ENCODE data around the gene YWHAG.
"Not testable (repeated sequence)": the region's sequence is repeated elsewhere in the genome, so short reads cannot be mapped to it uniquely, and the experiment has no call there.

The YWHAG gene

GRCh38 chr7:76318488-76319353 is 40.1 kb downstream of the YWHAG start:
- peak; percentile 59 for DNase-seq (ENCODE audit: low spot score)

DNA sequence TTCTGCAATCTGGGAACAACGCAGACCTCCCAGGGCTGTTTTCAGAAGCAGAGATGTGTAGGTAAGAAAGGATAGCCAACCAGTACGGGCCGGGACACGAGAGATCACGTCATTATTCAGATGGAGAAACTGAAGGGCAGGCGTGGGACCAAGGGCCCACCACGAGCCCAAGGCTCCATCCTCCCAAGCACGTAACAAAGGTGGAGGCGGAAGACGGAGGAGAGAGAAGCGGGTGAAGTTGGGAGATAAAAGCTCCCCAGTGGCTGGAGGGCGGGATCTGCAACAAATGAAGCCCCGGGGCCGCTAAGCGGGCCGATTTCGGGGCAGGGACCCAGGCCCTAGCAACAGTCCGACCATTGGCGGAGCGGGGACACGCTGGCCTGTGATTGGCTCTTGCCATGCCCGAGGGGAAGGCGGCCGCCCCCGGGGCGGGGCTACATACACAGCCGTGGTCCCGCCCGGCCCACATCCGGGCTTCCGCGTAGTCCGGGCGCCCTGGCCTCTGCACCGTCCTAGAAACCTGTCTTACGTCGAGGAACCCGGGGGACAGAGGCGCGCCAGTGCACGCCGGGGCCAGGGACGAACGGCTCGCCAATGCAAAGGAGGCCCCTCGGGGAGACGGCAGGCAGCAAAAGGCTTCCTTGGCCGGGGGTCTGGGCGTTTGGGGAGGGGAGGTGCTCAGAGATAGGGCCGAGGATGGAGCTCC is 40.9 kb downstream of the YWHAG start:
- DNase-seq (ENCODE audit: low spot score) = peak; percentile 98

DNA sequence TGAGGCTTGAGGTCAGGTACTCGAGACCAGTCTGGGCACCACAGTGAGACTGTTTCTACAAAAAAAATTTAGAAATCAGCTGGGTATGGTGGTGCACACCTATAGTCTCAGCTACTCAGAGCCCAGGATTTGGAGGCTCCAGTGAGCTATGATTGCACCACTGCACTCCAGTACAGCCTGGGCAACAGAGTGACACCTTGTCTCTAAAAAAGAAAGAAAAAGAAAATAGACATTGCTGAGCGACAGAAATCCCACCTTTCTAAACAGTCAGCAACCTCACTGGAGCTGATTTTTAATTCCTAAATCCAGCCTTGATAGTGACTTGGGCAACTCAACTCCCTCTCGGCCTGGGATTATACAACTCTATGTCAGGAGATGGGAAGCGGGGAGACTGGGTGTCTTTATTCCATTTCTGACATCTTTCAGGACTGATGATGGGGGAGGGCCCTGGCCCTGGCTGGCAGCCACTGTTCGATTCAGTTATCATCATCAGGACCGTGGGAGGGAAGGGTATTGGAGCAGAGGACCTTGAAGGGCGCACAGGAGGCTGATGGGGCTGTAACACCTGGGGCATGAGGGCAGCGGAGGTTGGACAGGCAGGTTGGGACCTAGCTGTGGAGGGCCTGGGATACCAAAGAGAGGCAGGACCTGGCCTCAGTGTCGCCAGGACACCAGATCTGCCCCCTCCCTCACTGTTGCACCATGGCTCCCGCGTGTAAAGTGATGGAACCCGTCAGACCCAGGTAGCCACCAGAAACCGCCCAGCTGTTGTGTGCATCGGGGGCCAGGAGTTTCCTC is 41.6 kb downstream of the YWHAG start:
- DNase-seq (ENCODE audit: low spot score) = no peak

GRCh38 chr7:76315364-76315763 is 43.4 kb downstream of the YWHAG start:
- no peak for DNase-seq (ENCODE audit: low spot score)

DNA sequence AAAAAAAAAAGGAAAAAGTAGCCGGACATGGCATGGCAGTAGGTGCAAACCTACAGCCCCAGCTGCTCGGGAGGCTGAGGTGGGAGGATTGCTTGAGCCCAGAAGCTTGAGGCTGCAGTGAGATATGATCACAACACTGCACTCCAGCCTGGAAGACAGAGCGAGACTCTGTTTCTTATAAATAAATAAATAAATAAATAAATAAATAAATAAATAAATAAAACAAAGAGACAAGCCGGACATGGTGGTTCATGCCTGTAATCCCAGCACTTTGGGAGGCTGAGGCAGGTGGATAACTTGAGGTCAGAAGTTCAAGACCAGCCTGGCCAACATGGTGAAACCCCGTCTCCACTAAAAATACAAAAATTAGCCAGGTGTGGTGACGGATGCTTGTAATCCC is 44.1 kb downstream of the YWHAG start:
- DNase-seq (ENCODE audit: low spot score) = not testable (repeated sequence)

DNA sequence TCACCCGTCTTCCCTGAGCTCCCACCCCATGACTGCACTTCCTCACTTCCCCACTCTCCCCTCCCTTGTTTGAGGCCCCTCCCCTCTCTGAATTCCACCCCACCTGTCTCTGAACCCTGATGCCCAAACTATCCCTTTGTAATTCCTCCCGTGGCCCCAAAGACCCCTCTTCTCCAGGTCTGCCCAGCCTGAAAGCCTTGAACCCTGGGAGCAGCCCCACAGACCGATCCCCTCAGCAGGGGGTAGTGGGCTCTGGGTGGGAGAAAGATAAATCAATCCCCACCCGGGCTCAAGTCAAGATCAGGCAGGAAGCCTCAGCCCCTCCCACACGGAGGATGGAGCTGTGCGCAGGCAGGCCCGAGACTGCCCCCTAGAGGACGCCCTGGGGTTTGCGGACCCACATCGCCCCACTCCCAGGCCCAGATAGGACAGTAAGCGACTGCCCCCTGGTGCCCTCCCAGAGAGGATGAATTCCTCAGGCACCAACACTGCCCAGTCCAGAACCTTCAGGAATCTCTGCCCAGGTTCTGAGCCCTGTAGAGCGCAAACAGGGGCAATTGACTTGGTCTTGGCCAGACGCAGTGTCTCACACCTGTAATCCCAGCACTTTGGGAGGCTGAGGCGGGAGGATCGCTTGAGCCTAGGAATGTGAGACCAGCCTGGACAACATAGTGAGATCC is 44.6 kb downstream of the YWHAG start:
- DNase-seq (ENCODE audit: low spot score) = peak; percentile 94

GRCh38 chr7:76311838-76312237 is 47.0 kb downstream of the YWHAG start:
- not testable (repeated sequence) for DNase-seq (ENCODE audit: low spot score)

GRCh38 chr7:76310102-76310957 is 48.5 kb downstream of the YWHAG start:
- no peak for DNase-seq (ENCODE audit: low spot score)

DNA sequence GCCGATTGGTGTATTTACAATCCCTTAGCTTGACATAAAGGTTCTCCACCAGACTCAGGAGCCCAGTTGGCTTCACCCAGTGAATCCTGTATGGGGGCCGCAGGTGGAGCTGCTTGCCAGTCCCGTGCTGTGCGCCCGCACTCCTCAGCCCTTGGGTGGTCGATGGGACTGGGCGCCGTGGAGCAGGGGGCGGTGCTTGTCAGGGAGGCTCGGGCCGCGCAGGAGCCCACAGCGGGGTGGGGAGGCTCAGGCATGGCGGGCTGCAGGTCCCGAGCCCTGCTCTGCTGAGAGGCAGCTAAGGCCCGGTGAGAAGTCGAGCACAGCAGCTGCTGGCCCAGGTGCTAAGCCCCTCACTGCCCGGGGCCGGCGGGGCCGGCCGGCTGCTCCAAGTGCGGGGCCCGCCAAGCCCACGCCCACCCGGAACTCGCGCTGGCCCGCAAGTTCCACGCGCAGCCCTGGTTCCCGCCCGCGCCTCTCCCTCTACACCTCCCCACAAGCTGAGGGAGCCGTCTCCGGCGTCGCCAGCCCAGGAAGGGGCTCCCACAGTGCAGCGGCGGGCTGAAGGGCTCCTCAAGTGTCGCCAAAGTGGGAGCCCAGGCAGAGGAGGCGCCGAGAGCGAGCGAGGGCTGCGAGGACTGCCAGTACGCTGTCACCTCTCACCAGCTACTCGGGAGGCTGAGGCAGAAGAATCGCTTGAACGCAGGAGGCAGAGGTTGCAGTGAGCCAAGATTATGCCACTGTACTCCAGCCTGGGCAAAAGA is 49.3 kb downstream of the YWHAG start:
- DNase-seq (ENCODE audit: low spot score) = not testable (repeated sequence)

DNA sequence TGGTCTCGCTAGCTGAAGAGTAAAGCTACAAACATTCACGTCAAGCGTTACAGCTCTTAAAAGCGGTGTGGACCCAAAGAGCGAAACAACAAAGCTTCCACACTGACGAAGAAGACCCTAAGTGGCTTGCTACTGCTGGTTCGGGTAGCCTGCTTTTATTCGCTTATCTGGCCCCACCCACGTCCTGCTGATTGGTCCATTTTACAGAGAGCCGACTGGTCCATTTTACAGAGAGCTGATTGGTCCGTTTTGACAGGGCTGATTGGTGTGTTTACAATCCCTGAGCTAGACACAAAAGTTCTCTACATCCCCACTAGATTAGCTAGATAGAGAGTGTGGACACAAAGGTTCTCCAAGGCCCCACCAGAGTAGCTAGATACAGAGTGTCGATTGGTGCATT is 49.9 kb downstream of the YWHAG start:
- not testable (repeated sequence) for DNase-seq (ENCODE audit: low spot score)

- peak; percentile 81 for DNase-seq (ENCODE audit: low spot score)
These were observed 53.9 kb downstream of the YWHAG start for GRCh38 chr7:76304888-76305375.

GRCh38 chr7:76303202-76304147 is 55.3 kb downstream of the YWHAG start:
- DNase-seq (ENCODE audit: low spot score) = no peak

DNA sequence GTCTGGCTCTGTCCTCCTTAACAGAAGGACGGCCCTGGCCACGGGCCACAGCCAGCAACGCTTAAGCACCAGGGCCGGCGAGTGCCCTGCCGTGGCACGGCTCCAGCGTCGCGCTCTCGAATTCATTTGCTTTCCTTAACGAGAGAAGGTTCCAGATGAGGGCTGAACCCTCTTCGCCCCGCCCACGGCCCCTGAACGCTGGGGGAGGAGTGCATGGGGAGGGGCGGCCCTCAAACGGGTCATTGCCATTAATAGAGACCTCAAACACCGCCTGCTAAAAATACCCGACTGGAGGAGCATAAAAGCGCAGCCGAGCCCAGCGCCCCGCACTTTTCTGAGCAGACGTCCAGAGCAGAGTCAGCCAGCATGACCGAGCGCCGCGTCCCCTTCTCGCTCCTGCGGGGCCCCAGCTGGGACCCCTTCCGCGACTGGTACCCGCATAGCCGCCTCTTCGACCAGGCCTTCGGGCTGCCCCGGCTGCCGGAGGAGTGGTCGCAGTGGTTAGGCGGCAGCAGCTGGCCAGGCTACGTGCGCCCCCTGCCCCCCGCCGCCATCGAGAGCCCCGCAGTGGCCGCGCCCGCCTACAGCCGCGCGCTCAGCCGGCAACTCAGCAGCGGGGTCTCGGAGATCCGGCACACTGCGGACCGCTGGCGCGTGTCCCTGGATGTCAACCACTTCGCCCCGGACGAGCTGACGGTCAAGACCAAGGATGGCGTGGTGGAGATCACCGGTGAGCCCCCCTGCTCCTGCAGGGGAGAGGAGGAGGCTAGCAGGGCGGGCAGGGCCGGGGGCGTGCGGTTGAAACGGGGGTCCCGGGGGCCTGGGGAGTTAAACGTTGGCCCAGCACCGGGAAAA is 56.2 kb downstream of the YWHAG start, which contains the start of gene HSPB1:
HSPB1 (plus strand) TSS at position 327 of the 855 bp plus-strand sequence; CDS start at position 367, 40 bp downstream.
- DNase-seq (ENCODE audit: low spot score) = peak; percentile 83

DNA sequence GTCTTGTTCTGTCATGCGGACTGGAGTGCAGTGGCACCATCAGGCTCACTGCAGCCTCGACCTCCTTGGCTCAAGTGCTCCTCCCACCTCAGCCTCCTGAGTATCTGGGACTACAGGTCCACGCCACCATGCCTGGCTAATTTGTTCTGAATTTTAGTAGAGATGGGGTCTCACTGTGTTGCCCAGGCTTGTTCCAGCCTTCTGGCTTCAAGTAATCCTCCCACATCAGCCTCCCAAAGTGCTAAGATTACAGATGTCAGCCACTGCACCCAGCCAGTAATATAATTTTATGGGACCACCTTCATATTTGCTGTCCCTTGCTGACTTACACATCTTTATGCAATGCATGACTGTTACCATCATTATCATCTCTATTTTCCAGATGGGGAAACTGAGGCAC is 57.8 kb downstream of the YWHAG start:
- DNase-seq (ENCODE audit: low spot score) = no peak

DNA sequence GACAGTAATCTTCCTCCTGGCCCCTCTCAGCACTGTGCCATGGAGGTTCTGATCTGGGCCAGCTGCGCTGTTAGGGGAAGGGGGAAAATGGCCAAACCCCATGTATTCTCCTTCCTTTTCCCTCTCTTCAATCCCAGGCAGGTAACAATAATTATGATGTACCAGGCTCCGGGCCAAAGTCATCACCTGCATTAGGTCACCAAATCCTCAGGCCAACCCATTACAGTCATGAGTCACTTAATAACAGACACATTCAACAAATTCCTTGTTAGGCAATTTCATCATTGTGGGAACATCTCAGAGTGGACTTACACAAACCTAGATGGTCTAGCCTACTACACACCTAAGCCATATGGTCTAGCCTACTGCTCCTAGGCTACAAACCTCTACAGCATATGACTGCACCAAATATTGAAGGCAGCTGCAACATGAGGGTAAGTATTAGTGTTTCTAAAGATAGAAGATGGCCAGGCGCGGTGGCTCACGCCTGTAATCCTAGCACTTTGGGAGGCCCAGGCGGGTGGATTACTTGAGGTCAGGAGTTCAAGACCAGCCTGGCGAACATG is 58.5 kb downstream of the YWHAG start:
- no peak for DNase-seq (ENCODE audit: low spot score)

DNA sequence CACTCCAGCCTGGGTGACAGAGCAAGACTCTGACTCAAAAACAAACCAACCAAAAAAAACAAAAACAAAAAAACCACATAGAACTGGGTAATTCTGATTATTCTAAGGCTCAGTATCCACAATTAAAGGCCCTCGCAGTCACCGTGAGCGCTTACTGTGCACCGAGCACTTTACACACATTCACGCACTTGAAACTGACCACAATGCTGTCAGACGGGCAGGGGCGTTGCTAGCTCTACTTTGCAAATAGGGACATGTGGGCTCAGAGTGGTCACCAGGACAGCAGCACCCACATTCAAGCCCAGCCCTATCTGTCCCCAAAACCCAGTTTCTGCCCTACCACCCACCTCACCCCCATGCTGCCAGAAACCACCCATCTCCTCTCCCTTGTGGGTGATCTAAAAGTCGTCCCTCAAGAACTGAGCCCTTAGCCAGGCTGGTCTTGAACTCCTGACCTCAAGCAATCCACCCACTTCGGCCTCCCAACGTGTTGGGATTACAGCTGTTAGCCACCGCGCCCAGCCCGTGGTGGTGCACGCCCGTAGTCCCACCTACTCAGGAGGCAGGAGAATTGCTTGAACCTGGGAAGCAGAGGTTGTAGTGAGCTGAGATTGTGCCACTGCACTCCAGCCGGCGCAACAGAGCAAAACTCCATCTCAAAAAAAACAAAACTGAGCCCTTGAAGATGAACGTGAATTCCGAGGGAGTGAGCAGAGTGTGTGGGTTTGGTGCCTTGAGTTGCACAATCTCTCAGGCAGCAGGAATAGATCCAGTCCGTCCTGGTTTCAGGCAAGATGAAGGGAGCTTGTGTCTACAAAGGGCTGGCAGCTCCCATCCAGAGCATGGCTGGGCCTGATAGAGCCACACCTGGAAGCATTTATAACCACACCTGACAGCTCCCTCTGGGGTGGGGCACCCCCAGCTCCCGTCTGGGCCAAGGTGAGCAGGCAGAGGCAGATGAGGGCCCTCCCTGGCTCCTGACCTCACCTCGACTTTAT is 61.7 kb downstream of the YWHAG start:
- no peak for DNase-seq (ENCODE audit: low spot score)
